ENCODE results near the gene ADARB2. TPM values are rescaled to one million over a fixed set of nuclear protein-coding genes. Genes with fewer than 3 reads are reported as not detected.
"Not testable (repeated sequence)": the region's sequence is repeated elsewhere in the genome, so short reads cannot be mapped to it uniquely, and the experiment has no call there.

The ADARB2 gene
- total RNA-seq, 1 donor from 2014 or later, result not detected

GRCh38 chr10:1401071-1401965, 336.0 kb downstream of the ADARB2 start:
- DNase-seq (ENCODE audit: low read depth, low spot score), result no peak

GRCh38 chr10:1400101-1401070, 336.9 kb downstream of the ADARB2 start:
- DNase-seq (ENCODE audit: low read depth, low spot score), result no peak

GRCh38 chr10:1399431-1400100, 337.8 kb downstream of the ADARB2 start:
- no peak for DNase-seq (ENCODE audit: low read depth, low spot score)

GRCh38 chr10:1398626-1399410, 338.5 kb downstream of the ADARB2 start:
- DNase-seq (ENCODE audit: low read depth, low spot score), result no peak

GRCh38 chr10:1398116-1398515, 339.2 kb downstream of the ADARB2 start:
- DNase-seq (ENCODE audit: low read depth, low spot score), result not testable (repeated sequence)

- no peak for DNase-seq (ENCODE audit: low read depth, low spot score)
Measured at GRCh38 chr10:1396297-1396635, 341.1 kb downstream of the ADARB2 start.

GRCh38 chr10:1395481-1396296, 341.6 kb downstream of the ADARB2 start:
- DNase-seq (ENCODE audit: low read depth, low spot score), result no peak

GRCh38 chr10:1395025-1395480, 342.3 kb downstream of the ADARB2 start:
- no peak for DNase-seq (ENCODE audit: low read depth, low spot score)

GRCh38 chr10:1394155-1394912, 343.0 kb downstream of the ADARB2 start:
- no peak for DNase-seq (ENCODE audit: low read depth, low spot score)

GRCh38 chr10:1393481-1393880, 343.8 kb downstream of the ADARB2 start:
- DNase-seq (ENCODE audit: low read depth, low spot score), result no peak

GRCh38 chr10:1392127-1392526, 345.2 kb downstream of the ADARB2 start:
- no peak for DNase-seq (ENCODE audit: low read depth, low spot score)

GRCh38 chr10:1390200-1390599, 347.1 kb downstream of the ADARB2 start:
- DNase-seq (ENCODE audit: low read depth, low spot score), result no peak

- no peak for DNase-seq (ENCODE audit: low read depth, low spot score)
Measured at GRCh38 chr10:1384026-1384425, 353.3 kb downstream of the ADARB2 start.

GRCh38 chr10:1382711-1383110, 354.6 kb downstream of the ADARB2 start:
- DNase-seq (ENCODE audit: low read depth, low spot score), result no peak

- no peak for DNase-seq (ENCODE audit: low read depth, low spot score)
Measured at GRCh38 chr10:1381339-1381738, 356.0 kb downstream of the ADARB2 start.

GRCh38 chr10:1380088-1380671, 357.1 kb downstream of the ADARB2 start:
- no peak for DNase-seq (ENCODE audit: low read depth, low spot score)

- DNase-seq (ENCODE audit: low read depth, low spot score), result no peak
Measured at GRCh38 chr10:1379601-1380000, 357.7 kb downstream of the ADARB2 start.

- DNase-seq (ENCODE audit: low read depth, low spot score), result no peak
Measured at GRCh38 chr10:1378473-1378872, 358.9 kb downstream of the ADARB2 start.
